GM21576 (cell line): ENCODE results near the gene ARHGEF28.

Experiments
- ATAC-seq: cut with Tn5 transposase; IDR thresholded peaks from one replicate; pipeline ENCODE4 v1.9.1; 2021; ENCODE audit warnings: mild to moderate bottlenecking, moderate library complexity; ENCODE audit not compliant: unreplicated experiment

ARHGEF28 gene

GRCh38 chr5:73851471-73852181, 225.6 kb downstream of the ARHGEF28 start:
- ATAC-seq = no peak

DNA sequence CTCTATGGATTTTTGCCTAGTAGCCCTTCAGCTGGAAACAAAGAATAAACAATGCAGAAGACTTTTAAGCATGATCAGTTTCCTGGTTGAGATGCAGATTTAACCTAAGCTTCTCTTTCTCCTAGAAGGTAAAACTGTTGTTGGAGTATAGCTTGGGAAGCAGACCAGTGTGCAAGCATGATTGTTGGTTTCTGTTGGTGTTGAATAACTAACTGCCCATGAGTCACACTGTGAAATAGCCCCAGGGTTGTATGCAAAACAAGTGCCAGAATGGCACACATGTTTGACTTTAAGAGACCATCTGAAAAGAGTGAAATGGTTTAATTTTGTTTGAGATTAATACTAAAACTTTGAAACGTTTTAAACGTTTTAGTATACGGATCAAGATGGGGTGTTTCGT, 227.1 kb downstream of the ARHGEF28 start:
- ATAC-seq = no peak

DNA sequence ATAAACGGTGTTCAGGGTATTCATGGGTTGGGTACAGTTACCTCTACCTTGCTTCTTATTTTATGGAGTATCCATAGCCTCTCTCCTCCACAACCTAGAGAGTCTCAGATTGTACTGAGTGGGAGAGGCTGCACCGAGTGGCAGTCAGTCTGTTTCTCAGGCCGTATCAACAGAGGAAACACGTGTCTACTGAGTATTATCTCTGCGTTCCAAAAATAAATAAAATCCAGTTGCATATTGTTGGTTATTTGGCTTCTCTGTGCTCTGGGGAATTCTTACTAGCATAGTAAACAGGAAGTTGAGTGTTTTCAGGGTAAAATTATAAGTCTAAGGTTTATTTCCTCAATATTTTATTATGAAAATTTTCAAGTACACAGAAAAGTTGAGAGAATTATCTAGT, 231.0 kb downstream of the ARHGEF28 start:
- no peak for ATAC-seq

DNA sequence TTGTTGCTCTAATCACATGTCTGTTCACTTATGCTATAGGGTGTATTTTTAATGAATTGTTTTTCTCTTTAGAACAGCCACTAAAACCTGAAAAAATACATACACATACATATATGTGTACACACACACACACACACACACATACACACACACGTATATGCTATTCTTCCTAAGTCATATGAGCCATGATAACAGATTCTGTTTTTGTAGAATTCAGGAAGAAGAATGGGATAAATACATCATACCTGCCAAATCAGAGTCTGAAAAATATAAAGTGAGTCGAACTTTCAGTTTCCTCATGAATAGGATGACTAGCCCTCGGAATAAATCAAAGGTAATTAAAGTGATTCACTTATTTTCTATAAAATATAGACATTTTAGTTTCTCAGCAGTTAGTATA, 231.4 kb downstream of the ARHGEF28 start:
- no peak for ATAC-seq

GRCh38 chr5:73858054-73858453, 232.1 kb downstream of the ARHGEF28 start:
- no peak for ATAC-seq

GRCh38 chr5:73858776-73859175, 232.8 kb downstream of the ARHGEF28 start:
- no peak for ATAC-seq

DNA sequence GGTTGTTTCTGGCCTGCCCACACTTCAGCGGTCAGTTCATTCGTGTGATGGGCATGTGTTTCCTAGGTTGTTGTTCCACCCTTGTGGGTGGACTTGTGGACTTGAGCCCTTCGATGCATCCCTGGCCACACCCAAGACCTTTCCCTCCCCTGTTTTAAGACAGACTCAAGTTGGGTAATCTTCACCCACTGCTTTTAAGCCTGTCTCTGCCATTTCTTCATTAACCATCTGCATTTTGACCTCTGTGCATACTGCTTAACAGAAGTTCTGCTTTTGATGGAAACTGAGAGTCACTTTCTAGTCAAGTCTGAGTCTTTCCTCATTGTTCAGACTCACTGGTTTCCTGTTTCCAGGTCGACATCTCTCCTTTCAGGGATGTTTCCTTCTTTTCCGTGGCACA, 233.7 kb downstream of the ARHGEF28 start:
- ATAC-seq = no peak

GRCh38 chr5:73861313-73861988, 235.5 kb downstream of the ARHGEF28 start:
- no peak for ATAC-seq

DNA sequence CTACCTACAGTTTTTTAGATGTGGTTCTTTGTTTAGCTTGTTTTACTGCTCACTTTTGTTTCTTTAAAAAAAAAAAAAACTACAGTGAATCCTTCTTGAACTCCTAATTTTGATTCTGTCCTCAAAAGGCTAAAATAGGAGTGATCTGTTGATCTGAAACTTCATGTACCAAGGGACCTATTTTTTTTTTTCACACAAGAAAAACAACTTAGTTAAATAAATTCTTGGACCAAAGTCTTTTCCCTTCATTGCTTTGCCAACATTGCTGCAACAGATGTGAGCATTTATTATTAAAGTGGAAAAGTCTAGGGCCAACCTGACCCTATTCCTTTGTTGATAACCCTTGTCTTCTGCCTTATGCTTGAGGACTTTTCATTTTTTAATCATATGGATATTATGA, 236.8 kb downstream of the ARHGEF28 start:
- ATAC-seq = no peak

GRCh38 chr5:73863876-73864275, 237.9 kb downstream of the ARHGEF28 start:
- ATAC-seq = no peak

GRCh38 chr5:73865315-73865714, 239.3 kb downstream of the ARHGEF28 start:
- no peak for ATAC-seq

- no peak for ATAC-seq
Observed at GRCh38 chr5:73867345-73868335, 241.6 kb downstream of the ARHGEF28 start.

DNA sequence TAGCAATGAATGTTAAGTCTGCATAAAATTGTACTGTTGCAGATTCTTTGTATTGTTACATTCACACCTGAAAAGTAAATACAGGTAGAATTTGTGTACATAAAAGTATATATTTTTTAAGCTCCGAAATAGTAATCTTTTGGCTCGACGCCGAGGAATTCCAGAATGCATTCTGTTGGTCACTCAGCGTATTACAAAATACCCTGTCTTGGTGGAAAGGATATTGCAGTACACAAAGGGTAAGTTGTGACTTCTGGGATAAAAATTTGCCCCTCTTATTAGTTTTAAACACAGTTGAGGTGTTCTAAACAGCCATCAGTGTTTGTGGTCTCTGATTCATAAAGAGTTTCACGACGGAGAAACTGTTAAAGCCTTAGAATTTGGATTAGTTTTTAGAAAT, 257.6 kb downstream of the ARHGEF28 start:
- ATAC-seq = no peak

DNA sequence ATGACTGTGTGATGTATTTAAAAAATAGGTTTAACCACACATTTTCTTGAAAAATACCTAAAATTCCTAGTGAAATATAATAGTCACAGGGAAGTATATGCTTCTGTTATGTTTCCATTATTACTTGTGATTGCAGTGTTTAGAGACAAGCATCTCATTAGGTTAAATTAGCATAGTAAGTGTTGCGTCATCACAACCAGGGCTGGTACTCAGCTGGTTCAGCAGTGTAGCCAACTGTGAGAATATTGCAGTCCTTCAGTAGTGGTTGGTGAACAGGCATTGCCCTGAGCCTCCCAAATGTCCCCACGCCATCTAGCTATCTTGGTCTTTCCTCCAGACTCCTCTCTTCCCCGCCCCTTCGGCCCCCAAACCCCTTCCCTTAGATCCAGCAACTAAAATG, 261.7 kb downstream of the ARHGEF28 start:
- no peak for ATAC-seq

DNA sequence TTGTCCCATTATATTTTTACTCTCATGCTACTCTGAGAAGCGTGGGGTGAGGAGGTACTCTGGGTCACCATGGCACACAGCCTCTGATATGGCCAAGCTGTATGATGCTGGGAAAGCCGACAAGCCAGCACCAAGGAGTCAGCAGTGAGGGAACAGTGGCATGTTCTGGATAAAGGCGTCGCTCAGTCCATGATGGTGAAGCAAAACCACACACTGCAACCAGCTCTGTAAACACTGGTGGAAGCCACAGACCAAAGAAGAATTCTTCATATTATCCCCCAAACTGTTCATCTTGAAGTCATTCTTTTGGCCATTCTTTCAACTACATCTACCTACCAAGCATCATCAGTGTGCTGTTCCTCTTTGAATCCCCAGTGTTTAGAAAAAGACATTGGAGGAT, 264.6 kb downstream of the ARHGEF28 start:
- ATAC-seq = no peak

DNA sequence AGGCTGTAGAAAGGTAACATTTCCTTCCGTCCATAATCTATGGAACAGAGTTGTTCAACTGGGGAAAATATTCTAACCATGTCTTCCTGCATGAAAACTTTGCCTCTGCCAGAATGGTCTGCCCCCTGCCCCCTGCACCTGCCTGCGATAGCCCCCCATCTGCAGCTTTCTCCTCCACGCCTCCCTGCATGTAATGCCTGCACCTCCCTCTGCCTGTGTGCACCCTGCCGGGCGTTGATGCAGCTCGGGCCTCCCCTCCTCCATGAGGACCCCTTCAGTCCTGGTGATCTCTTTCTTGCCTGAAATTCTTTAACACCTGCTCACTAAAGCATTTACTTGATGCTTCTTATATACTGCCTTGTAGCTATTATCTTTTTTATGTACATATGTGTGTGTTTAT, 266.2 kb downstream of the ARHGEF28 start:
- ATAC-seq = no peak

DNA sequence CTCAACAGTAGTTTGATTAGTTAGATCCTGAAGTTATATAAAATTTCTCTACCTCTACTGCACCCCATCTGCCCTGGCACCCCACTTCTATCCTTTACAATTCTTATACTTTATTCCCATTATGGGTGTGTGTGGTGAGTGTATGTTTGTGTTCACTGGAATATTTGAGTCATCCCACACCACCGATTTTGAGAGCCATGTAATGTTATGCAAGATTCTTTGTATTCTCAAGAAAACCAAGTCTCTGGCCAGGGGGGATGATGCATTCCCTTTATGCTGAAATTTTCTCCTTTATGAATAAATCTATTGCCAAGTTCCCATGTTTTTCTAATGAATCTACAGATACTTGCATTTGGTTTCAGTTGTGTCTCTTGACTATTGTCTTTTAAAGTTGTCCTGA, 266.8 kb downstream of the ARHGEF28 start:
- no peak for ATAC-seq

DNA sequence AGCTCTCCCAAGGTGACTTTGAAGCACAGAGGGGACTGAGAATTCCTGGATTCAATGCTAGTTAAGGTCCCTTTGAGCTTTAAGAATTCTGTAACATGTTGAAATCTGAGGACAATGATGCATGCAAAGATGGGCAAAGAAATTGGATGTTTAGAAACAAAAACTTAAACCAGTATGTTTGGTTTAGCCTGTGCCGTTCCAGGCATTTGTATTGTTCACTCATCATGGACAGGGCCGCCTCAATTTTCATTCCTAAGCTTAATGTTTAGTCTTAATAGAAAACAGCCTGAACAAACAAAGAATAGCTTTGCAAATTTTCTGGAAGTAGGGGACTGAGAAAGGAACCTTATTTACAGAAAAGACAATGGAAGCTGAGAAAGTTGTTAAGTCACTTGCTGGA, 267.8 kb downstream of the ARHGEF28 start:
- ATAC-seq = no peak

DNA sequence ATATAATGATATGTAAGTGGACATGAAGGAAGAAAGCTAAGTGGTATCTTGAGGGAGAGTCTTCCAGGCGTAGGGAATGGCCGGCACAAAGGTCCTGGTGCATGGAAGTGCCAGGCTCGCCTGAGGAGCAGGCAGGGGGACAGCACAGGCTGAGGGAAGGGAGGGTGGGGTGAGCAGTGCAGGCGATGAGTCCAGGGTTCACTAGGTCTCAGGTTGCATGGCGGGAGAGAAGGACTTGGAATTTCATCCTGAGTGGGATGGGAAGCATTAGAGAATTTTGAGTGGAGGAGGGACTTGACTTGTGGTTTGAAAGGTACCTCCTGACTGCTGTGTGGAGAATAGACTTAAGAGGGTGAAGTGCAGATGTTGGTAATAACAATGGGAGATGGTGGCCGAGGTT, 268.9 kb downstream of the ARHGEF28 start:
- ATAC-seq = no peak

DNA sequence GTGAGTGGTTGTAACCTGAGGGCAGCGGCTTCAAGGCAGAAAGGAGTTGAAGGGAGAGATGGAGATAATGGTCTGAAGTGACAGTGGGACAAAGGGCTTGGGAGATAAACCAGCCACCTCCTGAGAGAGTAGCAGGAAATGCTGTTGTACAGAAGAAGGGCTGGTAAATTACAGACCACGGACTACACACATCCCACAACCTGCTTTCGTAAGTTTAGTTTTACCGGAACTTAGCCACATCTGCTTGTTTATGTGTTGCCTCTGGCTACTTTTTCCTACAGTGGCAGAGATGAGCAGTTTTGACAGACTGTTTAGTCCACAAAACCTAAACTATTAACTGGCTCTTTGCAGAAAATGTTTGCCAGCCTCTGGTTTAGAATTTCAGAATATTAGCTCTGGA, 269.5 kb downstream of the ARHGEF28 start:
- no peak for ATAC-seq

DNA sequence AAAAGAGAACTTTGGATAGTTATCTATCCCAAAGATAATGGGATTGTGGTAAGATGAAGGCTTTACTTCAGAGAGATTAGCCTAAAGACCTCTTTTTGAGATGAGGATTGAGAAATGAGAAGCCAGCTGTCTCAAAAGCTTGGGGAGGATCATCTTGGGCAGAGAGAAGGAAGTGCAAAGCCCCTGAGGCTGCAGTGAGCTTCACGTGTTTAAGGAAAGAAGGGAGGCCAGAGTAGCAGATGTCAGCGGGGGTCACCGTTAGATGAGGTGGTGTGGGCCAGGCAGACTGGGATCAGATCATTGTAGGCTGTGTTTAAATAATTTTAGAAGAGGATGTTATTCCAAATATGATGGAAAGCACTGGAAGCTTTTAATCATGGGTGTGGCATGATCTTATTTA, 270.1 kb downstream of the ARHGEF28 start:
- ATAC-seq = no peak

- ATAC-seq = no peak
Observed at GRCh38 chr5:73896668-73897067, 270.7 kb downstream of the ARHGEF28 start.
